Measurements from ENCODE around the gene FXYD1.

- TF ChIP-seq ZFP3 (CRISPR knock-in tag; IDR thresholded peaks at IDR 0.05) (no peak), ZNF565 (CRISPR knock-in tag; conservative IDR thresholded peaks at IDR 0.05; ENCODE audit: low read depth) (no peak), ARNTL (CRISPR knock-in tag; IDR thresholded peaks at IDR 0.05; ENCODE audit: borderline replicate concordance, low read depth) (no peak), ESRRG (CRISPR knock-in tag; IDR thresholded peaks at IDR 0.05) (no peak), CREB5 (CRISPR knock-in tag; IDR thresholded peaks at IDR 0.05; ENCODE audit: low read depth) (no peak), CSRNP3 (CRISPR knock-in tag; IDR thresholded peaks at IDR 0.05) (no peak), PATZ1 (CRISPR knock-in tag; IDR thresholded peaks at IDR 0.05; ENCODE audit: borderline replicate concordance) (no peak), POU6F1 (CRISPR knock-in tag; IDR thresholded peaks at IDR 0.05; ENCODE audit: borderline replicate concordance, low read depth) (no peak), BACH2 (CRISPR knock-in tag; IDR thresholded peaks at IDR 0.05; ENCODE audit: borderline replicate concordance) (no peak), CSDC2 (CRISPR knock-in tag; IDR thresholded peaks at IDR 0.05) (no peak), ZC3H10 (CRISPR knock-in tag; IDR thresholded peaks at IDR 0.05) (no peak), ZNF70 (CRISPR knock-in tag; IDR thresholded peaks at IDR 0.05) (no peak), ZNF8 (CRISPR knock-in tag; IDR thresholded peaks at IDR 0.05) (no peak)
Measured at GRCh38 chr19:35105411-35106290, 33.0 kb upstream of the FXYD1 start.

All from SK-N-SH treated with all-trans-retinoic acid at 6 μM for 48 hours (cell line).